HL-60 (cell line): ENCODE data around the gene U2AF2.

Experiments used
- CTCF ChIP-seq: IDR thresholded peaks from one replicate; pipeline ENCODE4 v1.5.1; 2011; ENCODE audit warnings: low read length, control low read depth, inconsistent platforms; ENCODE audit not compliant: insufficient read depth
- GABPA ChIP-seq: IDR thresholded peaks from 2 replicates; pipeline ENCODE4 v1.6.1; 2012; ENCODE audit warnings: low read depth
- POLR2AphosphoS5 ChIP-seq: IDR thresholded peaks from 2 replicates; pipeline ENCODE4 v1.6.1; 2012; ENCODE audit warnings: low read depth
- REST ChIP-seq: IDR thresholded peaks from 2 replicates; pipeline ENCODE4 v1.6.1; 2012; ENCODE audit warnings: low read depth; ENCODE audit not compliant: insufficient replicate concordance
- SPI1 ChIP-seq: IDR thresholded peaks from 2 replicates; pipeline ENCODE4 v1.6.1; 2012; ENCODE audit warnings: low read depth, mild to moderate bottlenecking, borderline replicate concordance

- TF ChIP-seq CTCF: no peak
- no peak for TF ChIP-seq POLR2AphosphoS5
- no peak for TF ChIP-seq GABPA
- no peak for TF ChIP-seq REST
- no peak for TF ChIP-seq SPI1
Observed at GRCh38 chr19:55680339-55681130, 25.7 kb downstream of the U2AF2 start.
